Measurements from ENCODE around the gene DTYMK.

DNA sequence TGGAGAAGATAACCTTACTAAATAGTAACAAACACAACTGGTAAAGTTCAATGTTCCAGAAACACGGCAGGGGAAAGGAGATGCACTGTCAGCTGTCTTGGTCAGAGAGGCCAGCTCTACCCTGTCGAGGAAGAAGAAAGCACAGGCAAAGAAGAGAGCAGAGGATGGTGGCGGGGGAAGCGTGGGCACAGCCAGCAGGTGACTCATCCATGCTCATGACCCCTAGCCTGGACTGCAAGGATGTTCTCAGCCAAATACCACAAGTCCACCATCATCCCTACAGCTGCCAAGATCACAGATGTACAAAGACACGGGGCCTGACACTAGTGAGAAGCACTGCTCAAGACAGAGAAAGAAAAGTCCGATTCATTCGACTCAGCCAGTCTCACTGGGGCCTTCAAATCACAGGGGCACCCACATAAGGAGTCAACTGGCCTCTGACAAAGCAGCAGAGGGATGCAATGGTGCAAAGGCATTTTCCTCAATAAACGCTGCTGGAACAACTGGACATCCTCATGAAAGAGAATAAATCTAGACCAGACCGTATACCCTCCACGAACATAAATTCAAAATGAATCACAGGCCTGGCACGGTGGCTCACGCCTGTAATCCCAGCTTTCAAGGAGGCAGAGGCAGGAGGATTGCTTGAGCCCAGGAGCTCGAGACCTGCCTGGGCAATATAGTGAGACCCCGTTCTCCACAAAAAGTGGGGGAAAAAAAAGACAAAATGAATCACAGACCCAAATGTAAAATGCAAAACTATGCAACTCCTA lies 5.6 kb downstream of the DTYMK start:
- TF ChIP-seq POLR2AphosphoS5 (IDR thresholded peaks at IDR 0.05; ENCODE audit: low read depth, low read length) = no peak
- no peak for TF ChIP-seq CTCF (IDR thresholded peaks at IDR 0.05; ENCODE audit: control extremely low read depth in 1 of 3, insufficient read depth in 1 of 3, low read depth in 1 of 3, low read length in 3 of 3)
- no peak for TF ChIP-seq ATF2 (IDR thresholded peaks at IDR 0.05; ENCODE audit: low read length)
- TF ChIP-seq ASH2L (IDR thresholded peaks at IDR 0.05; ENCODE audit: low read length) = no peak
- TF ChIP-seq NRF1 (IDR thresholded peaks at IDR 0.05; ENCODE audit: low read depth, low read length) = no peak
- no peak for TF ChIP-seq TAF1 (IDR thresholded peaks at IDR 0.05; ENCODE audit: low read depth, low read length)
